HG03354 (cell line): ENCODE results near the gene SLC25A21.

Experiments used
- ATAC-seq: cut with Tn5 transposase; IDR thresholded peaks from one replicate; pipeline ENCODE4 v1.9.1; 2021; ENCODE audit warnings: mild to moderate bottlenecking; ENCODE audit not compliant: unreplicated experiment, poor library complexity, severe bottlenecking

SLC25A21 gene

GRCh38 chr14:36756226-36756625 is 416.2 kb downstream of the SLC25A21 start:
- ATAC-seq: no peak

GRCh38 chr14:36755756-36756155 is 416.6 kb downstream of the SLC25A21 start:
- no peak for ATAC-seq

DNA sequence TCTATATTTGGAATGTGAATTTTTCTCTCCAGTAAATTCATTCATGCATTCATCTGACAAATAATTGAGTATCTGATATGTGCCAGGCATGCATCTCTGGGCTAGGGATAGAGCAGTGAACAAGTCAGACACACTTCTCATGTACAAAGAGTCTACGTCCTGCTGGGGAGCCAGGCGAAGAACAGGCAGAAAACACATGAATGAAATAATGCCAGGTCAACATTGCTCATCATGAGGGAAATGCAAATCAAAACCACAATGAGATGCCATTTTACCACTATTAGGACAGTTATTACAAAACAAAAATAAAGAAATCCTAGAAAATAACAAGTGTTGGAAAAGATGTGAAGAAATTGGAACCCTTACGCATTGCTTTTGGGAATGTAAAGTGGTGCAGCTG is 420.5 kb downstream of the SLC25A21 start:
- no peak for ATAC-seq

DNA sequence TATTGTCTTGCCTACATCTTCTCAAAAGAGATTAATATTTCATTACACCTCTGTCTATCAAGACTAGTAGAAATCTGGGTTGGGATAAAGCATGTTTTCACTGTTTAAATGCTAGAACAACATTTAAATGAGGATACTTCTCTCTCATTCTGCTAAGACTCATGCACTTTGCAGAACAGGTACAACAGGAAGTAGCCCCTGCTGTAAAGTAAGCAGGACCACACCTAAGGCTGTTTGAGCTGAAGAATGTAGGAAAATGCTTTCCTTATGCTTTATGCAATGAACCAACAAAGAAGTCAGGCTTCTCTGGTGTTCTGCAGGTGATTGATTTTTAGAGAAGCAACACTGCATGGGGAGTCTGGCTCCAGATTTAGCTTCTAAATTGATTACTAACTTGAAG is 421.3 kb downstream of the SLC25A21 start:
- no peak for ATAC-seq

DNA sequence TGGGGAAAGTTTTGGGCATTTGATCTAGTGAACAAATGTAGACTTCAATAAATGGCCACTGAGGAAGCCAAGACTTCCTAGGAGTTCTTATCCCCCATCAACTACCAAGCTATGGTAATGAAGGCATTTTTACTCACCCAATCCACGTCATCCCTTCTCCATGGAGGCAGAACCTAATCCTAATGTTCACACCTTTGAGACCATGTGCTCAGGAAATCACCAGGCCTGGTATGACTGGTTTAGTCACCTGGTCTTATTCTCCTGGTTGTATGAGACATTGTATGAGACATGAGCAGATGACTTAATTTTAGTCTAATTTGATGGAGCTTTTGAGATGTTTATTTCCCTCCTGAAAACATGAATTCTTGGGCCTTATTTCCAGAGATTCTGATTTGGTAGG is 422.2 kb downstream of the SLC25A21 start:
- ATAC-seq: no peak

DNA sequence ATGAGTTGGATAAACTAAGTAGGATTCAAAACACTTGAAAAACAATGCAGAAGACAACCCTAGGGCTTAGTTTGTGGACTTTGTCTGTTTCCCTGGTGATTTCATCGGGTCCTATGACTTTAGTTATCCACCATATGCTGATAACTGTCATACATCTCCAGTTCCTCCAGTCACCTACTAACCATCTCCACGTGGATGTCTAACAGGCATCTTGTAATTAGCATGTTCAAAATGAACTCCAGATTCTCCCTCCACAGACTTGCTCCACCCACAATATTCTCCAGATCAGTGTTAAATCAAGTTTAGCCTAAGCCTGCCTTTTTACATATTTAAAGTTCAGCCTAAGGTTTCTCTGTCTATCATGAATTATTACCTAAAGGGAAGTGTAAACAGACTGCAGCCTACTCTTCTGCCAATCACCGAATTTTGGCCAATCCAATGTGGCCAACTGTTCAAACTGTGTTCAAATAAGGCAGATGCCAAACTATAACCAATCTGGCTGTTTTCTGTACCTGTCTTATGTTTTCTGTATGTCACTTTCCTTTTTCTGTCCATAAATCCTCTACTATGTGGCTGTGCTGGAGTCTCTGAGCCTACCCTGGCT is 423.7 kb downstream of the SLC25A21 start:
- no peak for ATAC-seq

DNA sequence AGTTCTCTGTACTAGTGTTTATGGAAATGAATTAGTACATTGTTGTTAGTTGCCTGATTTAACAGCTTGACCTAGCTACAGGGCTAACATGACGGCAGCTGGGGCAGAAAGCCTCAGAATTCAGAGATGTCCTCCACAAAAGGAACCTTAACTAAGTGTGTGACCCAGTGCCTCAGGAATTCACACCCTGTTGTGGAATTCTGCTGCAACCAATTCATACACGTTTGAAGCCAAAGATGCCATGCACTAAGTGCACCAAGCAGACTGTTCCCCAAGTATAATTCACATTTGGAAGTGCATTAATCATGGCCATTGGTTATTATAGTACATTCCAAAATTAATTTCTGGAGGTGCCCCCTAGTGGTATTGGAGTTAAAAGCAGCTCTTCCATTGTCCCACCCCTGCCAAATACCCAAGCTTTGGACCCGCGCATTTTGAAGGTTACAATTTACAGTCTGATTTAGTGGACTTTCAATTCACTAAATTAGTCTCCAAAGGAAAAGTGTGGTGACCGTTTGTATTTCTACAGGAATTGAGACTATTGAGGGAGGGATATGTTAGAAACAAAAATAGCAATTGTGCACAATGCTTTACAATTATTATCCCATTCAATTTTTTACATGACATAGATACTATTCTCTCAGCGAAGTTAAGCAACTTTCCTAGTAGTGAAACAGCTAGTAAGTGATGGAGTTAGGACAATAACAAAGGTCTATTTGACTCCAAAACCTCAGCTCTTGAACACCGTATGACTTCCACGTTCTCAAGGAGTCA is 424.8 kb downstream of the SLC25A21 start:
- ATAC-seq: no peak

DNA sequence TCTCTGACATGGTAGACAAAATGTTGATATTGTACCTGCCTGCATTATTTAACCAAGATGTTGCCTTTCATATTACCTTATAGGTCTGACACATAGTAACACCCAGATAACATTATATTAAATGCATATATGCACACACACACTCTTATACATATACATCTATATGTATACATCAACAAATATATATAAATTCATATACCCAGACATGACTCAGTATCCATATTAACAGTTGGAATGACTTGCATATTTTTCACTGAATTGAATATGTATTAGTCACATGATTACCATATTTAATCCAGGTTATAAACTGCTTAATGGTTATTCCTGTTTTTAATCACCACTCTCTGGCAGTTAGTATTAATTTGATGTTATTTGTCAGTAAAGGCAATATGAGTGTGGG is 425.5 kb downstream of the SLC25A21 start:
- ATAC-seq: no peak

GRCh38 chr14:36741858-36742257 is 430.5 kb downstream of the SLC25A21 start:
- no peak for ATAC-seq

DNA sequence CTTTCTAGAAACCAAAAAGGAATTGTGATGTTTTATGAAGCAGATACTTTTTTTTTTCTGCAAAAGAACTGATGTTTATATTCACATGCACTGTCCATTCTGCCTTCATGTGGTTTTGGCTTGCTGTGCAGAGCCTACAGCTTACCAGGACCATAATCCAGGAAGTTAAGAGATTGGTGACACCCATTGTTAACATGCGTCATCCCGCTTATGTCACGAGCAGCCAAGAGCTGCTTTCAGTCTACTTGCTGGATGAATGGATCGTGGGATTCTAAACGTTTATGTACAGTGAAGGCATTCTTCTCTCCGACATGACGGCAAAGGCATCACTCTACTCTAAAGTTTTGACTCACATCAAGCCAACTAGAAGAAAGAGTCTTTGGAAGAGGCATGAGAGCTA is 434.1 kb downstream of the SLC25A21 start:
- no peak for ATAC-seq

GRCh38 chr14:36726128-36726527 is 446.3 kb downstream of the SLC25A21 start:
- no peak for ATAC-seq

GRCh38 chr14:36724162-36724561 is 448.2 kb downstream of the SLC25A21 start:
- ATAC-seq: no peak

GRCh38 chr14:36723530-36723929 is 448.9 kb downstream of the SLC25A21 start:
- ATAC-seq: no peak

- ATAC-seq: no peak
Observed at GRCh38 chr14:36721877-36722276, 450.5 kb downstream of the SLC25A21 start.

- ATAC-seq: no peak
Observed at GRCh38 chr14:36720657-36721056, 451.7 kb downstream of the SLC25A21 start.

- ATAC-seq: no peak
Observed at GRCh38 chr14:36719823-36720222, 452.6 kb downstream of the SLC25A21 start.

DNA sequence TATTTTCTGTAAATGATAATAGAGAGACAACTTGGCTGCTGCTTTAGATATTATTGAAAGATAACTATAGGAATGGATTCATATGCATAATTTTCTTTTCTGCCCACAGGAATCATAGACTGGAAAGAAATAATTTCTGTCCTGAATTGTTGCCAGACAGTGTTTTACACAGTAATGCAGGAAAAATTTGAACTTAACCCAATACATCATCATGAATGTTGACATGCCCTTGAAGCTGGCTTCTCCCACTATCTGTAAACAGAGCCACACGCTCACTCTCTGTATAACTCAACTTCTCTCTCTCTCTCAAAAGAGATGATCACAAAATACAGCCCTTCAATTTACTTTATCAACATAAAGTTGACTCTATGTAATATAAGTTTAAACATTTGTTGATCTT is 454.2 kb downstream of the SLC25A21 start:
- no peak for ATAC-seq

GRCh38 chr14:36717363-36717762 is 455.0 kb downstream of the SLC25A21 start:
- no peak for ATAC-seq

DNA sequence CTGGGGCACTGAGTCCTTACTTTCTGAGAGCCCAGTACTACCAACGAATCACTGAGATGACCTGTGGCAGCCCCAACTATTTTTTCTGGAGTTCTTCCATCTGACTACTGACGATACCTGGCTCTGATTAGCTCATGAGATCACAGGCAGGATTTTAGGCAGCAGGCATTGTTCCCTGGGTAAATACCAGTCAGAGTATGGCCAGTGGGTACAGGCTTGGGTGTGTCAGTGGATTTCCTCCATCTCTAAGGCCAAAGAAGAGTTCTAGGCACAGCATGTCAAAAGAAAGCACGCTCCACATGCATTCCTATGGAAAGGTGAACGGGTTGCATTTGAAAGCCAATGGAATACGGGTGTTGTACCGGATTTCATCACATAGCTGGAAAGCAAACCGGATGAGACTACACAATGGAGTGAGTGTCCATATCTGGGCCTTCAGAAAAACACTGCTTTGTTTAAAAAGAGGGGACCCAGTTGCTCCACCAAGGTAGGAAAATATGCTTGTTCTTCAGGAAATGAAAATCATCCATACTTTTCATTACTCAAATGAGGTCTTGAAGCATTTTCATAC is 455.7 kb downstream of the SLC25A21 start:
- no peak for ATAC-seq

DNA sequence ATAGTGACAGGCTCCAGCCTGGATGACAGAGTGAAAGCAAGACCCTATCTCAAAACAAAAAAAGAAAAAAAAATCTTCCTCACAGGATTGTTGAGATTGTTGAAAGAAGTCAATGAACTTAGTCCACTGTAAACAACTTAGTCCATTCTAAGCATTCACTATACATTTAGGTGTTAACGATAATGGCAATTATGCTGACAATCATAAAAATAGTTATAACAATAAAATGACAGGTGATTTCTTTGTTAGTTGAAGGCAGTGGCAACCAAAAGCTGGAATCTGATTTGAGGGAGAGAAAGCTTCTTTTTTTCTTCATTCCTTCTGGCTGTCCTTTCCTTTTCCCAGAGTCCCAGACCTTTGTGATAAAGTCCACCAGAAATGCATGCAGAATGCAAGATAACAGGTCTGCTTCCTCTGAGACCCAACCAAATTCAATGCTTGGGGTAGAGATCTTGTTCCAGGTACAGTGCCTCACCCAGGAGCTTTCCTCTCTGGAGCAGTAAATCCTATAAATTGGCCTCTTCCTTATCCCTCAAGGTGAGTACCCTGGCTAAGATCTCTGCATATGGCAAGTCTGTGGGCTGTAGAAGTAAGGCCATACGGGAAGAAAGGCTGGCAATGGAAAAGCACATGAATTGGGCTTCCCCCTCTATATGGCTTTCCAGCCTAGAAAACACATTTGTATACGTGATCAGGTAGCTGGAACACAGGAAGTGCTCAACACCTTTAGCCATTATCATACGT is 458.3 kb downstream of the SLC25A21 start:
- no peak for ATAC-seq

- ATAC-seq: no peak
Observed at GRCh38 chr14:36707570-36707969, 464.8 kb downstream of the SLC25A21 start.
